Ovary (tissue), 9 donors: ENCODE results near the gene USP32. TPM values are rescaled to one million over a fixed set of nuclear protein-coding genes. Genes with fewer than 3 reads are reported as not detected.

Experiments
- DNase-seq, 5 donors: peaks; one replicate each; pipeline ENCODE4 v3.0.0-alpha.2; 2019 to 2020
- H3K27ac ChIP-seq, 2 donors: fragments of 200-600 bp; one replicate each; pipeline versions ENCODE4 v1.5.1 to v1.8.0; 2019 to 2022
- H3K27me3 ChIP-seq: fragments of 200-600 bp; one replicate; pipeline ENCODE4 v1.8.0; 2022
- H3K36me3 ChIP-seq: fragments of 200-600 bp; sonication (generic); one replicate; pipeline ENCODE4 v1.5.1; 2019
- H3K4me1 ChIP-seq: one replicate; pipeline ENCODE4 v1.8.1; 2013; ENCODE audit warnings: mild to moderate bottlenecking, moderate library complexity; ENCODE audit not compliant: insufficient read depth
- H3K4me3 ChIP-seq: fragments of 200-600 bp; sonication (generic); one replicate; pipeline ENCODE4 v1.5.1; 2017
- H3K9me3 ChIP-seq, 2 donors: fragments of 200-600 bp in 1 of 2; sonication (generic) in 1 of 2; one replicate each; pipeline versions ENCODE4 v1.5.1 to v1.8.1; 2013 to 2019; ENCODE audit warnings: mild to moderate bottlenecking in 1 of 2, moderate library complexity in 1 of 2
- EP300 ChIP-seq: sonication (generic); formaldehyde crosslinking; IDR thresholded peaks from one replicate; pipeline ENCODE4 v1.6.1; 2017; ENCODE audit warnings: antibody characterized with exemption
- POLR2A ChIP-seq: fragments of 450-650 bp; IDR thresholded peaks from one replicate; pipeline ENCODE4 v1.6.1; 2017; ENCODE audit warnings: antibody characterized with exemption, mild to moderate bottlenecking, moderate library complexity
- WGBS, 3 donors: extraction: QIAGEN DNeasy Blood & Tissue Kit in 1 of 3; methylation state at CpG; one replicate each; pipeline versions ENCODE4 v1.1.5 to v1.1.7; 2013 to 2017; 5-methylcytosine and 5-hydroxymethylcytosine counted together
- intact Hi-C, 4 donors: fragments of 100-400 bp; cut with DNase I; formaldehyde crosslinking; loops; one replicate each; pipeline versions ENCODE4 v1.11.0 to v1.15.1; 2022 to 2023
- polyA plus RNA-seq, 2 donors: library from polyadenylated mRNA; stranded (reverse); fragments of 200-250 nt in 1 of 2; fragments of 350-450 nt in 1 of 2; fragmentation: Illumina TruSeq in 1 of 2; extraction: RNeasy Lipid Tissue Mini Kit (QIAGEN cat#74804) in 1 of 2; gene quantifications; one replicate each; pipeline ENCODE4 v1.2.3, GENCODE V29; 2013 to 2014
- total RNA-seq, 7 donors: library from RNA; depleted of rRNA in 2 of 7; stranded (reverse); fragments of >200 nt in 2 of 7; fragmentation: NEBNext Ultra II Directional in 3 of 7; extraction: Animal tissue kit (Norgen Biotek cat#: 25700) in 3 of 7; gene quantifications; one replicate each; pipeline versions ENCODE4 v1.1.0 to v1.2.4, GENCODE V29; 2016 to 2023
- TF ChIP-seq, protein P1 (sequence below), 3 donors: fragments of 450-650 bp in 2 of 3; fragments of 200-600 bp in 1 of 3; IDR thresholded peaks; one replicate each; pipeline versions ENCODE4 v1.5.1 to v1.8.0; 2016 to 2022; ENCODE audit warnings: antibody characterized with exemption in 3 of 3, mild to moderate bottlenecking in 1 of 3
- donor health status: DM: no; HTN: no; CAD: no; lungs with moderate emphysema.
- donor health status: DM: no; HTN: no; CAD: no.
- donor health status: Bipolar disorder and iron deficiency.
- donor health status: DM: yes; HTN: yes; CAD: no.
- donor health status: DM: no; HTN: no; CAD: no.
- donor health status: DM: yes; HTN: yes; CAD: no.

The USP32 gene
- total and polyA plus RNA-seq, 9 donors, result 8.7 to 37.6 (median 32.9) TPM

DNA sequence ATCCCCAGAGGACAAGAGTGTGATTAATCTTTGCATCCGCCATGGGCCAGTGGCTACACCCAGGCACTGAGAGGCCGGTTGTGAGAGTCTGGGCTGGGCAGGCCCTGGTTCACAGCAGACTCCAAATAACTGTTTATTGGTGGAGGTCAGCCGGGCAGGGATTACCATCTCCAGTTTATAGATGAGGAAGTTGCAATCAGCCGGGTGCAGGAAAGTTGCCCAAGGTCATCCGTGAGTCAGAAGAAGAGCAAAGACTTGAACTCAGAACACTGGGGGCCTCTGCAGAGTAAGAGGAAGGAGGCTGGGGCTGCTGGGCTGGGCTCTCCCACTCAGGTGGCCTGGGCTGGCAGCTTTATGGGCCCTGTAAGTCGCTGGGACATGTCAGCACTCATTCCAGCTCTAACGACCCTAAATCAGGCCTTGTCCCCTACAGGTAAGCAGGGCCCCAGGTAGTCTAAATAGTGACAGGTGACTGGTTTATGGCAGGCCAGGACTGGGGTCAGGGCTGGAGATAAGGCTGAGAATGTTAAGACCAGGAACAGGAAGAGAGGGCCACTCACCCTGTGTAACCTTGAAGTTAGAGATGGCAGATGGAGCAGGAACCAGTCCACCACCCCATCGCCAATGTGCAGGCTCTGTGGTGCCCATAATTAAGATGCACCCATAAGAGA, 244.2 kb downstream of the USP32 start:
- intact Hi-C loops, result no loop called here
- WGBS, 3 donors, result 44 to 58% (median 51%) methylated on average over 8 of the region's 8 CpGs
- DNase-seq, result no peak
- Histone ChIP-seq H3K27ac (no peak overlapping the region), H3K4me1 (no peaks in the 10 kb centered on the region), H3K4me3 (no peak overlapping the region), H3K36me3 (no peaks in the 10 kb centered on the region), H3K27me3 (peaks cover 4% of the 10 kb centered on the region), H3K9me3 (no peaks in the 10 kb centered on the region)
- TF ChIP-seq, protein P1, sequence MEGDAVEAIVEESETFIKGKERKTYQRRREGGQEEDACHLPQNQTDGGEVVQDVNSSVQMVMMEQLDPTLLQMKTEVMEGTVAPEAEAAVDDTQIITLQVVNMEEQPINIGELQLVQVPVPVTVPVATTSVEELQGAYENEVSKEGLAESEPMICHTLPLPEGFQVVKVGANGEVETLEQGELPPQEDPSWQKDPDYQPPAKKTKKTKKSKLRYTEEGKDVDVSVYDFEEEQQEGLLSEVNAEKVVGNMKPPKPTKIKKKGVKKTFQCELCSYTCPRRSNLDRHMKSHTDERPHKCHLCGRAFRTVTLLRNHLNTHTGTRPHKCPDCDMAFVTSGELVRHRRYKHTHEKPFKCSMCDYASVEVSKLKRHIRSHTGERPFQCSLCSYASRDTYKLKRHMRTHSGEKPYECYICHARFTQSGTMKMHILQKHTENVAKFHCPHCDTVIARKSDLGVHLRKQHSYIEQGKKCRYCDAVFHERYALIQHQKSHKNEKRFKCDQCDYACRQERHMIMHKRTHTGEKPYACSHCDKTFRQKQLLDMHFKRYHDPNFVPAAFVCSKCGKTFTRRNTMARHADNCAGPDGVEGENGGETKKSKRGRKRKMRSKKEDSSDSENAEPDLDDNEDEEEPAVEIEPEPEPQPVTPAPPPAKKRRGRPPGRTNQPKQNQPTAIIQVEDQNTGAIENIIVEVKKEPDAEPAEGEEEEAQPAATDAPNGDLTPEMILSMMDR (IDR thresholded peaks at IDR 0.05), result no peak
- TF ChIP-seq POLR2A (no peak), EP300 (no peak)

DNA sequence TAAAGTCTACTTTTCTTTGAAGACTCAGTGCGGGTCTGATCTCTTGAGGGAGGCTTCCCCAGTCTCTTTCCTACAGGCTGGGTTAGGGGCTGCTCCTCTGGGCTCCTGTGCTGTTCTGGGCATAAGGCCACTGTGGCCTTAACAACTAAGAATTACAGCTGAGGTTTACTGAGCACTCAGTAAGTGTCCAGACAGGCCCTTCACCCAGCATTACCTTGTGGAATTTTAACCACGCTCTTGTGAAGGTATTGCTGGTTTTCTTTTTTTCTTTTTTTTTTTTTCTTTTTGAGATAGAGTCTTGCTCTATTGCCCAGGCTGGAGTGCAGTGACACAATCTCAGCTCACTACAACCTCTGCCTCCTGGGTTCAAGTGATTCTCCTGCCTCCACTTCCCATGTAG, 245.7 kb downstream of the USP32 start:
- intact Hi-C loops, result no loop called here
- Histone ChIP-seq H3K4me1 (no peaks in the 10 kb centered on the region), H3K4me3 (no peak overlapping the region), H3K27ac (no peak overlapping the region), H3K27me3 (peaks cover 4% of the 10 kb centered on the region), H3K9me3 (no peaks in the 10 kb centered on the region), H3K36me3 (no peaks in the 10 kb centered on the region)
- TF ChIP-seq EP300, result no peak
- TF ChIP-seq POLR2A, result no peak
- 65 to 68% (median 68%) methylated on average over 2 of the region's 2 CpGs for WGBS, 3 donors
- no peak for DNase-seq

DNA sequence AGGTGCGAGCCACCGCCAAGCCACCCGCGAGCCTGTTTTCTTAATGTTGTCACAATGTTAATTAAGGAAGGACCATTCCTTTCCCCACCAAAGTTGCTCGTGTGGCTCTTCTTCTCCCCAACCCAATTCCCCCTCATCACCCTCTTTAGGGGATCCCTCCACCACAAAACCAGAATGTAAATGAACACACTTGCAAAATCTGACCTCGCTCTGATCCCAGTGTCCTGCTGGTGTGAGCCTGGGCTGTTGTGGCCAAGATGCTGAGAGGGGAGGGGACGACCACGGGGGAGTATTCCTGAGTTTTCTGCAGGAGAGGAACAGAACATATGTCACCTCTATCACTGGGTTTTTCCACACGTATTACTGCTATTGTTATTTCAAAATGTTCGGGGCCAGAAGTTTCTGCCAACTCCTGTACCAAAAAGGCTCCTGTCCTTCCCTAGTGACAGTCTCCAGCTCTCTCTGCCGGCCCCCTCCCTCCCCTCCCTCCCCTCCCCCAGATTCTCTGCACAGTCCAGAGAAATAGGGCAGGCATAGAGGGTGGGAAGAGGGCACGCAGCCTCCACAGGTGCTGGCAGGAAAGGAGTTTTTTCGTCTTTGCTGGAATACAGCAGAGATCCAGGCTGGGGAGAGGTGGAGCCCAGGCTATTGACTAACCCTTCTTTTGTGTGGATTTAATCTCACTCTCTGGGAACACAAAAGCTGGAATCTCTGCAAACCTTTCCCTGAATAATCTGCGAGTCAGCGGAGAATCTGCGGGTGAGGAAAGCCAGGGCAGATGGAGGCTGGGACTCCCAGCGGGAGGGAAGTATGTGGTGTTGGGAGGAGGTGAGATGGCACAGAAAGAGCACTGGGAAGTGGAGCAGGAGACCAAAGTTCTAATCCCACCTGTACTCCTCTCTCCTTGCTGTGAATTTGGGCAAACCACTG, 246.7 kb downstream of the USP32 start:
- intact Hi-C loops, result no loop called here
- H3K9me3 ChIP-seq, result no peaks in the 10 kb centered on the region
- TF ChIP-seq, protein P1 (IDR thresholded peaks at IDR 0.05), result no peak
- no peak for TF ChIP-seq POLR2A
- no peak for TF ChIP-seq EP300
- no peak for DNase-seq
- peaks cover 4% of the 10 kb centered on the region for H3K27me3 ChIP-seq
- H3K4me3 ChIP-seq, result no peak overlapping the region
- no peak overlapping the region for H3K27ac ChIP-seq
- H3K4me1 ChIP-seq, result no peaks in the 10 kb centered on the region
- H3K36me3 ChIP-seq, result no peaks in the 10 kb centered on the region
- 13 to 15% (median 15%) methylated on average over 17 of the region's 17 CpGs for WGBS, 3 donors

DNA sequence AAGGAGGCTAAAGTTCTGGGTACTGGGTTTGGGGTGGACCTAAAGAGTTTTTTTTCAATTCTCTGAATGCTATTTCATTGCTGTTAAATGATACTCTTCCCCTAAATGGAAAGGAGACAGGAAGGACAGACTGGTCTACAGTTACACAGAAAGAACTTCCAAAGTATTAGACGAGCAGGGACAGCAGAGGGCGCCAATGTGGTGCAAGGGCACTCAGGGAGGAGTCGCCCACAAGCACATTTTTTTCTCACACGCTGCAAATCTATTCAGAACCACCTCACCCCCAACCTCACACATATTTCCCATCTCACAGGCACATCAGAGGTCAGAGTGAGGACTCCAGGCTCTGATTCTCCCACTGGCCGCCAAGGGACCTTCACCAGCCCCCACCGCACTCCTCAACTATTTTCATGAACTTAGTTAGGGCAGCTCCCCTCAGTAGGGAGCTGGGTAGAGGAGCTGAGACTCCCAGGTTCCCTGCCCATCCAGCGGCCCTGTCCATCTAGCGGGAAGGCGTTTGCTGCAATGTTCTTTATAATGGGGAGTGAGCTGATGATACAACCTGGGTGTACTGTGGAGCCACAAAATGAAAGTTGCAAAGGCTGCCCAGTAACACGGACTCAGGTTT, 248.9 kb downstream of the USP32 start:
- intact Hi-C loops, result no loop called here
- H3K27me3 ChIP-seq, result no peaks in the 10 kb centered on the region
- H3K4me3 ChIP-seq, result no peak overlapping the region
- DNase-seq, result peak in 4 of 5 donors; percentile 24 to 66 (median 57)
- H3K9me3 ChIP-seq, result no peaks in the 10 kb centered on the region
- TF ChIP-seq POLR2A (no peak), EP300 (no peak)
- TF ChIP-seq, protein P1 (IDR thresholded peaks at IDR 0.05), result no peak
- H3K4me1 ChIP-seq, result peaks cover 4% of the 10 kb centered on the region
- no peaks in the 10 kb centered on the region for H3K36me3 ChIP-seq
- 6 to 7% (median 6%) methylated on average over 10 of the region's 10 CpGs for WGBS, 3 donors
- H3K27ac ChIP-seq, result no peak overlapping the region
